NCI-H1105 (cell line): ENCODE data around the gene KDM3A.
A peak's percentile ranks its signal among the peaks of the same experiment; 100 is the strongest.

ENCODE experiments used
- DNase-seq: peaks from one replicate; lab custom pipeline; 2025; lab: John Stamatoyannopoulos, UW

The KDM3A gene

GRCh38 chr2:86430368-86430767, 10.8 kb upstream of the KDM3A start:
- DNase-seq: no peak

GRCh38 chr2:86433137-86433536, 8.0 kb upstream of the KDM3A start:
- no peak for DNase-seq

GRCh38 chr2:86434290-86434689, 6.9 kb upstream of the KDM3A start:
- DNase-seq: no peak

DNA sequence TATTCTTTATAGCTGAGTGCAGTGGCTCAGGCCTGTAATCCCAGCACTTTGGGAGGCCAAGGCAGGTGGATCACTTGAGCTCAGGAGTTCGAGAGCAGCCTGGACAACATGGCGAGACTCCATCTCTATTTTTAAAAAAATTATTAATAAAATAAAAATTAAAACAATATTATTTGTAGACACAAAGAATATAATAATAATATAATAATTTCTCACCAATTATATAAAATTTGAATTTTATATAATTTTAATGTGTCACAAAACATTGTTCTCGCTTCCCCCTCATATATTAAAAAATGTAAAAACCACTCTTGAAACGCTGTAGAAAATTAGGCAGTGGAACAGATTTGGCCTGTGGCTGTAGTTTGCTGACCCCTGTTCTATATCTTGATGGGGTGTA, 5.6 kb upstream of the KDM3A start:
- no peak for DNase-seq

DNA sequence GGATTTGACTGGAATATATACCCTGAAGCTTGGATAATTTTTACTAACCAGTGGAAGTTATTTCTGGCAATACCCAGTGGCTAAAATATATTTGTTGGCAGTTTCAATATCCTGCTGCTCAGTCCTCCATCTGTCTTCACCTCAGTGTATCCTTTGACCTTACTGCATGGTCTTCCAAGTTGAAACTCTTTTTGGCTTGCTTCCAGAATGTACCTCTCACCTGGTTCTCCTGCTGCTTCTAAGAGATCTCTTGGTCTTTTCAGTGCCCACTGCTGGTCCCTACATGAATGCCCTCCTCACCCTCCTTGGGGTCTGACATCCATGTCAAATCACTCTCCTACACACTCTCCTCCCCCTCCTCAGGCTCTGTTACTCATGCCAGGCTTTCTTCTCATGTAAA, 4.8 kb upstream of the KDM3A start:
- DNase-seq: no peak

- DNase-seq: no peak
These were observed 1.1 kb upstream of the KDM3A start for GRCh38 chr2:86439879-86440630.

DNA sequence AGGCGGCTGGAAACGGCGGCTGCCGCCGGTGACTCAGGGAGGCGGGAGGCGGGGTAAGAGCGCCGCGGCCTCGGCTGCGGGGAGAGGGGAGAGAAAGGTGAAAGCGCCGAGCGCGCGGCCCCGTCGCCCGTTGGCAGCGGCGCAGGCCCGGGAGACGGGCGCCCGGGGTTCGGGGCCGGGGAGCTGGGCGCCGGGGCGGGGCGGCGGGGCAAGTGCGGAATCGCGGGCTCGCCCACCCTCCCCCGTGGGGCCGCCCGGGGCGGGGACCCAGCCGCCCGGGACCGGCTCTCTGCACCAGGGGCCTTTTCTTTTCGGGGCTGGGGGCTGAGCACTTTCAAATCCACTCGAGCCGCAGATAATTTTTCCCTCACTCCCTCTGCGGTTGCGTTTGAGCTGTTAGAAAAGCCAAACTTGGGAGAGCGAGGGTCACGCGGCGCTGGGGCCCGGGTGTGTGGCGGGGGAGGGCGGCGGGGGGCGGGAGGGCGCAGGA, 266 bp downstream of the KDM3A start:
- DNase-seq: no peak

- DNase-seq: peak; percentile 23
These were observed 891 bp downstream of the KDM3A start for GRCh38 chr2:86441882-86442641.

- peak; percentile 62 for DNase-seq
These were observed 1.5 kb downstream of the KDM3A start for GRCh38 chr2:86442642-86443005.

DNA sequence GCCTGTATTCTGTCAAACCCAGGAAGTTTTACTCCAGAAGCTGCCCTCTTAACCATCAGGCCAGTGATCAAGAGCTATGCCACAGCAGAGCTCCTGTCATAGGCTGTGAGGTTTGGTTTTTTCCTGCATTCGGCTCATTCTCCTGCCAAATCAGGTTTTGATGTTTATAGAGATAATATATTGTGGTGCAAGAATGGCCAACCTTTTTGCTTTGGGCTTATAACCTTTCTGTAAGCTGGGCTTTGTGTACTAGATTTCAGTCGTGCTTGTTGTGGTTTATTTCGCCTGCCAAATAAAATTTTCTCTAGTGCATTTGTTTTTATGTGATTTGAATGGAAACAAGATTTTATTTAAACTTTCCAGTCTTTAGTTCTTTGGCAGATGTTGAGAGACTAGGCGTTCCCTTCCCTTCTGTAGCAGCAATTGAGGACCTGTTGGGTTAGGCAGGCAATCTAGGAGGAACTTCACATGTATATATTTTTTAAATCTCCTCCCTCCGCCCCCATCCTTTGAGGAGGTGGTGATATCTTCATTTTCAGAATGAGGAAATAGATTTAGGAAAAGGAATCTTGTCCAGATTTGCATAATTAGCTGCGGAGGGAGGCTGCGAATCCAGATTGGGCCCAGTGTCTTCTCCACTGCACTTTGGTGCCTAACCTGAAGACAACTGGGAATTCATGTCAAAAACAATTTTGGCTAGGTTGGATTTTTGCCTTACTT, 2.6 kb downstream of the KDM3A start:
- DNase-seq: no peak

DNA sequence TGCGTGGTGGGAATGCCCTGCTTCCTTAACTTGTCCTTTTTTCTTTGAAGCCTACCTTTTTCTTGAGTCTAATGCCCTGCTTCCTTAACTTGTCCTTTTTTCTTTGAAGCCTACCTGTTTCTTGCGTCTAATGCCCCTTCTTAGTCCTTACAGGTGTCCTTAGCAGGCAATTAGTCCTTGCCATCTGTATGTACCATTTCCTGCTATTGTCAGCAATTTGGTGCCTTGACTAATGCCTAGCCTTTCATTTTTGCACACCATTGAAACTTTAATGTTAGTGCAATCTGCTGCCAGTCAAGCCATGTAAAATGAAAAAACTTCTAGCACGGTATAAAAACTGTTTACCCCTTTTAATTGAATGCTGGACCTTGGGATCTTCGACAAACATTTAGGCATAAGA, 4.3 kb downstream of the KDM3A start:
- no peak for DNase-seq

GRCh38 chr2:86446060-86446459, 4.9 kb downstream of the KDM3A start:
- DNase-seq: no peak

GRCh38 chr2:86453836-86454235, 12.7 kb downstream of the KDM3A start:
- peak; percentile 48 for DNase-seq

DNA sequence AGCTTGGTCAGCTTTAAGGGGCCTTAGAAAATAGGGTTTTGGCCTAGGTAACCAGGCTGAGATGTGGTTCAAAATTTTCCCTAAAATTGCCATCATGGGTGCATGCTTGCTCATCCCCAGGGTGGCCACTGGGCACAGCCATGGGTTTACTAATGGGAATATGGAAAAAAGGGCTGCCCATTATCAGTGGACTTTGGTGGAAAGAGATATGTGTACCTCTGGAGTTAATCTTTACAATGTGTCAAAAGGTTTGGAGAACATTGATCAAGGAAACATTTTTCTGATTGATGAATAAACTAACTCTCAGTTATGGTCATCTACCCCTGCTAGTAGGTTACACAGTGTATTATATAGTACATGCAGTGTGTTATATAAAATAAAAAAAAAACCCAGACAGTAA, 13.1 kb downstream of the KDM3A start:
- no peak for DNase-seq

DNA sequence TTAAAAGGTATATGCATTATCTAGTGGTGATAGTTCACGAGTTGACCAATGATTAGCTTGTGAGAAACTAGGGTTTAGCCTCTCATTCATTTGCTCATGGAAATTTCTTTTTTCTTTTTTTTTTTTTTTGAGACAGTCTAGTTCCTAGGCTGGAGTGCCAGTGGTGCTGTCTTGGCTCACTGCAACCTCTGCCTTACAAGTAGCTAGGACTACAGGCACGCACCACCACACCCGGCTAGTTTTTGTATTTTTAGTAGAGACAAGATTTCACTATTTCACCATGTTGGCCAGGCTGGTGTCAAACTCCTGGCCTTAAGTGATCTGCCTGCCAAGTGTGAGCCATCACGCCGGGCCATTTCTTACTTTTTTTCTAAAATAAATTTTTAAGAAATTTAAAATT, 14.0 kb downstream of the KDM3A start:
- DNase-seq: no peak

DNA sequence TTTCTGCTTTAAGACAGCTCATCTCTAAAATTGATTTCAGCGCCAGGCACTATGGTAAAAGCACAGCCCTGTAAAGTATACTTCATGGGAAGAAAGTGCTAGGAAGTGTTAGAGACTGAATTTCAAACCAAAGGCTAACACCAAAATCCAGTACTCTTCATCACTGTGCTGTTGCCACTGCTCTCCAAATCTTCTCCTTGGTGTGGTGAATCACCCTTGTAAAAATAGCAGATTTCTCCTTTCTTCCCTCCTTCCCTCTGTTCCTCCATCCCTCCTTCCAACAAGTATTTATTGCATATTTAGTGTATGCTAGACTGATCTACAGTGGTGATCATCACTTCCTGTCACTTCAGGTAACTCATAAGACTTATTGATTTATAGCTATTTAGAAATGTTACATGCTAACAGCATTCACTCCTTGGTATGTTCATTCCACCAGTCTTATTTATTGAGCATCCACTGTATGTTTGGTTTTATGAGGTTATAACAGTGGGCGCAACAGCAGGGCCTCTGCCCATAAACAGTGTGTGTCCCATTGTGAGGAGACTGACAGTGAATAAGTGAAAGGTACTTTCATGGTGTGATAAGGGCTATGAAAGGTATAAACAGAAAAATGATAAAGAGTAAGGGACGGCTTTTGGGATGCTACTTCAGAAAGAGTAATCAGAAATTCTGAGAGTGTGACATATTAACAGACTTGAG, 20.0 kb downstream of the KDM3A start:
- DNase-seq: no peak

GRCh38 chr2:86464652-86465051, 23.5 kb downstream of the KDM3A start:
- DNase-seq: no peak

DNA sequence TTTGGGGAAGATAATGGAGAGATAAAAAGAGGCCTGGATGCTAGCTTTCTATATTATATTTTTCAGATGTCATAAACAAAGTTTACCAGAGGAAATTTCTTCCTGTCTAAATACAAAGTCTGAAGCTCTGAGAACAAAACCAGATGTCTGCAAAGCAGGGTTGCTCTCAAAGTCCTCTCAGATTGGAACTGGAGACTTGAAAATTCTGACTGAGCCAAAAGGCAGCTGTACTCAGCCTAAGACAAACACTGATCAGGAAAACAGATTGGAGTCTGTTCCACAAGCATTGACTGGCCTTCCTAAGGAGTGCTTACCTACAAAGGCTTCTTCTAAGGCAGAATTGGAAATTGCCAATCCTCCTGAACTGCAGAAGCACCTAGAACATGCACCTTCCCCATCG, 25.1 kb downstream of the KDM3A start:
- DNase-seq: no peak

- no peak for DNase-seq
These were observed 27.2 kb downstream of the KDM3A start for GRCh38 chr2:86468162-86469033.

DNA sequence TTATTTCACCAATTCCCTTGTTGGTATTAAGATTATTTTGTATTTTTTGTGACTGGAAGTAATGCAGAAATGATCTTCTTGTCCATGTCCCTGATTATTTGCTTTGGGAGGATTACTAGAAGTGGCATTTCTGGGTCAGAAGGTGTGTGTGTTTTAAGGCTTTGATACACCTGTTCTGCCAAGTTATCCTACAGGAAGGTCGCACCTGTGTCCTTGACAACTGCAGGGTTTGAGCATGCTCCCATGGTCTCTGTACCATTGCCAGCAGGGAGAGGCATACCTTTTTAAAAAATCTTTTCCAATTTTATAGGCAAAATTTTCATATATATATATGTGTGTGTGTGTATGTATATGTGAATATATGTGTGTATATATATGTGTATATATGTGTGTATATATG, 29.7 kb downstream of the KDM3A start:
- no peak for DNase-seq

- DNase-seq: no peak
These were observed 30.5 kb downstream of the KDM3A start for GRCh38 chr2:86471637-86472036.
